PFSK-1 (cell line): ENCODE data around the gene RASGRF1.

Experiments
- POLR2AphosphoS5 ChIP-seq: IDR thresholded peaks from 2 replicates; pipeline ENCODE4 v1.6.1; 2012; ENCODE audit warnings: low read depth, mild to moderate bottlenecking, control low read depth, low read length, moderate library complexity
- SIN3A ChIP-seq: IDR thresholded peaks from 2 replicates; pipeline ENCODE4 v1.6.1; 2012; ENCODE audit warnings: mild to moderate bottlenecking, low read length, moderate library complexity, borderline replicate concordance; ENCODE audit not compliant: insufficient read depth
- TF ChIP-seq, protein P1 (sequence below), 2 experiments: IDR thresholded peaks; 2 replicates each; pipeline versions ENCODE4 v1.6.1 to v1.8.0; 2011 to 2012; ENCODE audit warnings: low read depth in 2 of 2, low read length in 2 of 2, control low read depth in 1 of 2, inconsistent platforms in 1 of 2, mild to moderate bottlenecking in 1 of 2, moderate library complexity in 1 of 2; ENCODE audit not compliant: insufficient read depth in 1 of 2

DNA sequence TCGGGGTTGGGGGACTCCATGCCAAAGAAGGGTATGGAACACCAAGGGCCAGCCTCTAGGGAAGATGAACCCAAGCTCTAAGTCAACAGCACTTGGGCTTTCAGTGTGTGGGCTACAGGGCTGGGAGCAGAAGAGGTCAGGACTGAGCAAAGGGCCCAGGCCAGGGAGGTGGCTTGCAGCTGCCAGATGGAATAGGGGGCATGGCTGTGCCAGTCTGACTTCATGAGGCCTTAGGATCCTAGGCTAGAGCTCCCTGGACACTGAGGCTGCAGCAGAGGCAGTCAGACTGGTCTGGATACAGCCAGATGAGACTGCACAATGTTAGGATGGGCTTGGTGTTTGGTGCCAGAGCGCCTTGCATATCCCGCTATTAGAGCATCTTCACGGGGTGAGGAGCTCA lies 3.8 kb downstream of the RASGRF1 start:
- TF ChIP-seq, protein P1, sequence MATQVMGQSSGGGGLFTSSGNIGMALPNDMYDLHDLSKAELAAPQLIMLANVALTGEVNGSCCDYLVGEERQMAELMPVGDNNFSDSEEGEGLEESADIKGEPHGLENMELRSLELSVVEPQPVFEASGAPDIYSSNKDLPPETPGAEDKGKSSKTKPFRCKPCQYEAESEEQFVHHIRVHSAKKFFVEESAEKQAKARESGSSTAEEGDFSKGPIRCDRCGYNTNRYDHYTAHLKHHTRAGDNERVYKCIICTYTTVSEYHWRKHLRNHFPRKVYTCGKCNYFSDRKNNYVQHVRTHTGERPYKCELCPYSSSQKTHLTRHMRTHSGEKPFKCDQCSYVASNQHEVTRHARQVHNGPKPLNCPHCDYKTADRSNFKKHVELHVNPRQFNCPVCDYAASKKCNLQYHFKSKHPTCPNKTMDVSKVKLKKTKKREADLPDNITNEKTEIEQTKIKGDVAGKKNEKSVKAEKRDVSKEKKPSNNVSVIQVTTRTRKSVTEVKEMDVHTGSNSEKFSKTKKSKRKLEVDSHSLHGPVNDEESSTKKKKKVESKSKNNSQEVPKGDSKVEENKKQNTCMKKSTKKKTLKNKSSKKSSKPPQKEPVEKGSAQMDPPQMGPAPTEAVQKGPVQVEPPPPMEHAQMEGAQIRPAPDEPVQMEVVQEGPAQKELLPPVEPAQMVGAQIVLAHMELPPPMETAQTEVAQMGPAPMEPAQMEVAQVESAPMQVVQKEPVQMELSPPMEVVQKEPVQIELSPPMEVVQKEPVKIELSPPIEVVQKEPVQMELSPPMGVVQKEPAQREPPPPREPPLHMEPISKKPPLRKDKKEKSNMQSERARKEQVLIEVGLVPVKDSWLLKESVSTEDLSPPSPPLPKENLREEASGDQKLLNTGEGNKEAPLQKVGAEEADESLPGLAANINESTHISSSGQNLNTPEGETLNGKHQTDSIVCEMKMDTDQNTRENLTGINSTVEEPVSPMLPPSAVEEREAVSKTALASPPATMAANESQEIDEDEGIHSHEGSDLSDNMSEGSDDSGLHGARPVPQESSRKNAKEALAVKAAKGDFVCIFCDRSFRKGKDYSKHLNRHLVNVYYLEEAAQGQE (IDR thresholded peaks at IDR 0.05; ENCODE audit: insufficient read depth in 1 of 2, low read depth in 2 of 2, low read length in 2 of 2): no peak
- no peak for TF ChIP-seq POLR2AphosphoS5
- TF ChIP-seq SIN3A: no peak
